Activated CD4-positive, alpha-beta T cell treated with anti-CD3 and anti-CD28 coated beads, Interleukin-2, Interleukin-4, amounts not matched to agents 100 ng/mL and 50 ng/mL, durations not matched to agents 16 hours and 8 hours (primary cell): Measurements from ENCODE around the gene TMEM272.
A peak's percentile ranks its signal among the peaks of the same experiment; 100 is the strongest.

Experiments used
- DNase-seq: peaks from one replicate; pipeline ENCODE4 v3.0.0-alpha.2; 2020; ENCODE audit warnings: low spot score

Gene TMEM272

GRCh38 chr13:51804295-51805172 lies 40.4 kb downstream of the TMEM272 start:
- peak; percentile 23 for DNase-seq

- DNase-seq = peak; percentile 85
Measured at GRCh38 chr13:51803422-51804294, 41.3 kb downstream of the TMEM272 start, which contains the start of gene DHRS12. TSS of gene DHRS12 (minus strand) at chr13:51804163. CDS start at chr13:51799659, 4,504 bp downstream.

GRCh38 chr13:51802631-51803418 lies 42.2 kb downstream of the TMEM272 start:
- DNase-seq = no peak

GRCh38 chr13:51801631-51802099 lies 43.3 kb downstream of the TMEM272 start:
- no peak for DNase-seq

- no peak for DNase-seq
Measured at GRCh38 chr13:51800486-51800885, 44.5 kb downstream of the TMEM272 start.

- DNase-seq = no peak
Measured at GRCh38 chr13:51799261-51799660, 45.7 kb downstream of the TMEM272 start.

- DNase-seq = peak; percentile 70
Measured at GRCh38 chr13:51797664-51798488, 47.1 kb downstream of the TMEM272 start.

- DNase-seq = no peak
Measured at GRCh38 chr13:51796546-51796945, 48.4 kb downstream of the TMEM272 start.

GRCh38 chr13:51795419-51795818 lies 49.6 kb downstream of the TMEM272 start:
- DNase-seq = no peak

- DNase-seq = no peak
Measured at GRCh38 chr13:51794964-51795363, 50.0 kb downstream of the TMEM272 start.

GRCh38 chr13:51793570-51794271 lies 51.3 kb downstream of the TMEM272 start:
- peak; percentile 63 for DNase-seq

GRCh38 chr13:51786425-51787265 lies 58.3 kb downstream of the TMEM272 start:
- DNase-seq = no peak

- peak; percentile 62 for DNase-seq
Measured at GRCh38 chr13:51785712-51786424, 59.1 kb downstream of the TMEM272 start.

GRCh38 chr13:51784097-51784496 lies 60.9 kb downstream of the TMEM272 start:
- no peak for DNase-seq

- no peak for DNase-seq
Measured at GRCh38 chr13:51783428-51784094, 61.4 kb downstream of the TMEM272 start.

GRCh38 chr13:51782026-51782710 lies 62.8 kb downstream of the TMEM272 start:
- DNase-seq = no peak

- no peak for DNase-seq
Measured at GRCh38 chr13:51781246-51782022, 63.5 kb downstream of the TMEM272 start.
